HepG2 (cell line): ENCODE results near the gene IL6ST. TPM values are rescaled to one million over a fixed set of nuclear protein-coding genes. Genes with fewer than 3 reads are reported as not detected.

ENCODE experiments used
- ARID2 ChIP-seq: sonication (generic); formaldehyde crosslinking; IDR thresholded peaks from 2 replicates; pipeline ENCODE4 v1.8.1; 2022; ENCODE audit warnings: mild to moderate bottlenecking, missing genetic modification reagents, borderline replicate concordance
- HNRNPK ChIP-seq: fragments of 200-400 bp; formaldehyde crosslinking; IDR thresholded peaks from 2 replicates; pipeline ENCODE4 v1.6.1; 2018; ENCODE audit warnings: low read length, low read depth, moderate library complexity, mild to moderate bottlenecking; ENCODE audit not compliant: poor library complexity, severe bottlenecking
- ZBTB33 ChIP-seq: sonication (generic); formaldehyde crosslinking; IDR thresholded peaks from 2 replicates; pipeline ENCODE4 v1.4.0; 2020; ENCODE audit warnings: missing genetic modification reagents
- ZHX2 ChIP-seq, 2 experiments: sonication (generic) in 1 of 2; formaldehyde crosslinking in 1 of 2; IDR thresholded peaks; 2 replicates each; pipeline versions ENCODE4 v1.6.1 to v1.9.0; 2014 to 2022; ENCODE audit warnings: antibody characterized with exemption in 1 of 2, borderline replicate concordance in 1 of 2, inconsistent platforms in 1 of 2, low read depth in 1 of 2, missing genetic modification reagents in 1 of 2
- ZNF350 ChIP-seq: sonication (generic); formaldehyde crosslinking; IDR thresholded peaks from 2 replicates; pipeline ENCODE4 v1.4.0; 2020; ENCODE audit warnings: mild to moderate bottlenecking, low read depth, missing genetic modification reagents, borderline replicate concordance
- polyA plus RNA-seq, 8 experiments: library from polyadenylated mRNA; depleted of rRNA in 3 of 8; stranded (reverse) in 7 of 8; unstranded in 1 of 8; fragments of >200 nt; fragmentation: Illumina TruSeq in 4 of 8; extraction: Trizol in 4 of 8; gene quantifications; 2 replicates each; pipeline versions ENCODE4 v1.2.1 to v1.2.3, GENCODE V29; 2011 to 2016; ENCODE audit warnings: low read depth in 4 of 8, missing spikeins in 1 of 8, mixed read lengths in 1 of 8; ENCODE audit not compliant: insufficient read depth in 1 of 8
- total RNA-seq, 5 experiments: library from RNA; depleted of rRNA; stranded (reverse); fragments of >200 nt; fragmentation: Illumina TruSeq; extraction: Trizol; gene quantifications; 2 replicates each; pipeline ENCODE4 v1.2.3, GENCODE V29; 2016; ENCODE audit warnings: low read depth in 1 of 5

The IL6ST gene
- total and polyA plus RNA-seq, 2 of the 13 experiments (the other 11 are each of a cell fraction or from before 2014, with no cell fraction given) = 66.6 to 166 TPM

- TF ChIP-seq HNRNPK (no peak), ZBTB33 (peak; percentile 19; the same call in 1 of the 2 replicates), ZNF350 (0 out of 2 replicates have a peak, but pooled peaks have one; percentile 29), ARID2 (CRISPR knock-in tag) (no peak), ZHX2 (IDR thresholded peaks at IDR 0.05; ENCODE audit: low read depth) (no peak), ZHX2 (CRISPR knock-in tag; IDR thresholded peaks at IDR 0.05; ENCODE audit: borderline replicate concordance) (no peak)
Measured at GRCh38 chr5:55897905-55898304, 96.9 kb downstream of the IL6ST start (continued).
